Heart left ventricle (tissue), 13 donors: Measurements from ENCODE around the gene GADL1.
A peak's percentile ranks its signal among the peaks of the same experiment; 100 is the strongest.

Source experiments
- POLR2A ChIP-seq, 2 donors: fragments of 450-650 bp; IDR thresholded peaks; one replicate each; pipeline ENCODE4 v1.6.1; 2017; ENCODE audit warnings: antibody characterized with exemption in 2 of 2, mild to moderate bottlenecking in 2 of 2, moderate library complexity in 2 of 2
- TF ChIP-seq, protein P1 (sequence below), 12 donors: fragments of 200-600 bp; sonication (generic) in 4 of 12; IDR thresholded peaks; one replicate each; pipeline versions ENCODE4 v1.5.0 to v1.8.0; 2018 to 2022; ENCODE audit warnings: antibody characterized with exemption in 12 of 12, mild to moderate bottlenecking in 5 of 12
- donor health status: ischemic (EF 13 %, LVEDD 7.1; RV severe dilation, severe dysfunction).
- donor health status: DM: no; HTN: yes; CAD: no.
- donor health status: DM: no; HTN: no; CAD: no.
- donor health status: ischemic (EF 25% LVEDD 6.9; RV normal size, moderate dysfunction).
- donor health status: ischemic (EF 25% LVEDD 5.7; RV mildly dilated, moderate dysfunction).
- donor health status: ischemic (EF 35%, LVEDD 5.7; RV mildly dilated, moderate dysfunction).
- donor health status: nonischemic (EF 11% LVEDD 7.7; RV severe dilation, severe dysfunction).
- donor health status: DM: yes; HTN: yes; CAD: no.
- donor health status: PGD.
- donor health status: ischemic (EF 29% LVEDD 5.4; RV normal size, mild dysfunction).
- donor health status: nonischemic (EF 23%, LVEDD 6.1; RV moderate dilation, normal function).

DNA sequence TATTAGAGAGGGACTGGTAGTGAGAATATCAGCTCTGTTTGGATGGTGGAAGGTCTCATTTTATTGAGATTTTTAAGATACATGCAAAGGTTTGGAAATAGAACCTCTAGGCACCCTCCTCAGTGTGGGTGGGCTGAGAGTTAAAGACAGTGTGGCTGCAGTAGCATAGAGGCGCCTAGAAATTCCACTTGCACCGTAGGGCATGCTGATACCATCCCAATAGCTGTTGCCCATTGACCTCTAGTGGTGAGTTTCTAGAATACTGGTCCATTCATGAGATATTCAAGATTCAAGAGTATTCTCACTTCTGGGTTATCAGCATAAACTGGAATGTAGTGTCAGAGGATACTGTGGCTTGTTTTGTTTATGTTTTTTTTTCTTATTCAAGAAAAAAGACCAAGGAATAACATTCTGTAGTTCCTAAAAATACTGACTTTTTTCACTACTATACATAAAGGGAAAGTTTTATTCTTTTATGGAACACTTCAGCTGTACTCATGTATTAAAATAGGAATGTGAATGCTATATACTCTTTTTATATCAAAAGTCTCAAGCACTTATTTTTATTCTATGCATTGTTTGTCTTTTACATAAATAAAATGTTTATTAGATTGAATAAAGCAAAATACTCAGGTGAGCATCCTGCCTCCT, 200.9 kb downstream of the GADL1 start:
- TF ChIP-seq, protein P1, sequence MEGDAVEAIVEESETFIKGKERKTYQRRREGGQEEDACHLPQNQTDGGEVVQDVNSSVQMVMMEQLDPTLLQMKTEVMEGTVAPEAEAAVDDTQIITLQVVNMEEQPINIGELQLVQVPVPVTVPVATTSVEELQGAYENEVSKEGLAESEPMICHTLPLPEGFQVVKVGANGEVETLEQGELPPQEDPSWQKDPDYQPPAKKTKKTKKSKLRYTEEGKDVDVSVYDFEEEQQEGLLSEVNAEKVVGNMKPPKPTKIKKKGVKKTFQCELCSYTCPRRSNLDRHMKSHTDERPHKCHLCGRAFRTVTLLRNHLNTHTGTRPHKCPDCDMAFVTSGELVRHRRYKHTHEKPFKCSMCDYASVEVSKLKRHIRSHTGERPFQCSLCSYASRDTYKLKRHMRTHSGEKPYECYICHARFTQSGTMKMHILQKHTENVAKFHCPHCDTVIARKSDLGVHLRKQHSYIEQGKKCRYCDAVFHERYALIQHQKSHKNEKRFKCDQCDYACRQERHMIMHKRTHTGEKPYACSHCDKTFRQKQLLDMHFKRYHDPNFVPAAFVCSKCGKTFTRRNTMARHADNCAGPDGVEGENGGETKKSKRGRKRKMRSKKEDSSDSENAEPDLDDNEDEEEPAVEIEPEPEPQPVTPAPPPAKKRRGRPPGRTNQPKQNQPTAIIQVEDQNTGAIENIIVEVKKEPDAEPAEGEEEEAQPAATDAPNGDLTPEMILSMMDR (IDR thresholded peaks at IDR 0.05) = peak; percentile 65 to 88 (median 82)
- TF ChIP-seq POLR2A (IDR thresholded peaks at IDR 0.05) = no peak
